Activated CD4-positive, alpha-beta T cell treated with anti-CD3 and anti-CD28 coated beads, Interleukin-2, amount 50 U/mL, for 48 hours (primary cell): ENCODE data around the gene BCAM.
"Not testable (repeated sequence)": the region's sequence is repeated elsewhere in the genome, so short reads cannot be mapped to it uniquely, and the experiment has no call there.

ENCODE experiments used
- DNase-seq, 2 experiments: peaks; one replicate each; pipeline ENCODE4 v3.0.0-alpha.2; 2020

BCAM gene

DNA sequence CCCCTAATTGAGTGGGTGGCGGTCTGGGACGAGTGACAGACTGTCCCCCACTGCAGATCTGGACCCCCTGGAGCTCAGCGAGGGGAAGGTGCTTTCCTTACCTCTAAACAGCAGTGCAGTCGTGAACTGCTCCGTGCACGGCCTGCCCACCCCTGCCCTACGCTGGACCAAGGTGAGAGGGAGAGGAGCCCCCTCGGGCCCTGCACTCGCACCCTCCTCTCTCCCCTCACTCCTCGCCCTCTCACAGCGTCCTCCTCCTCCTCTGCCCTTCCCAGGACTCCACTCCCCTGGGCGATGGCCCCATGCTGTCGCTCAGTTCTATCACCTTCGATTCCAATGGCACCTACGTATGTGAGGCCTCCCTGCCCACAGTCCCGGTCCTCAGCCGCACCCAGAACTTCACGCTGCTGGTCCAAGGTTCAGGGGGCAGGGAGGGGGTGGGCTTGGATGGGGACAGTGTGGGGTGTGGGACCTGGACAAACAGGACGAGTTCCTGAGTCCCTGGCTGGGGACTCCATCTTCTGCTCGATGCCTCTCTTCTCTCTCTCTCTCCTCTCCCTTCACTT, 9.6 kb downstream of the BCAM start:
- no peak for DNase-seq

DNA sequence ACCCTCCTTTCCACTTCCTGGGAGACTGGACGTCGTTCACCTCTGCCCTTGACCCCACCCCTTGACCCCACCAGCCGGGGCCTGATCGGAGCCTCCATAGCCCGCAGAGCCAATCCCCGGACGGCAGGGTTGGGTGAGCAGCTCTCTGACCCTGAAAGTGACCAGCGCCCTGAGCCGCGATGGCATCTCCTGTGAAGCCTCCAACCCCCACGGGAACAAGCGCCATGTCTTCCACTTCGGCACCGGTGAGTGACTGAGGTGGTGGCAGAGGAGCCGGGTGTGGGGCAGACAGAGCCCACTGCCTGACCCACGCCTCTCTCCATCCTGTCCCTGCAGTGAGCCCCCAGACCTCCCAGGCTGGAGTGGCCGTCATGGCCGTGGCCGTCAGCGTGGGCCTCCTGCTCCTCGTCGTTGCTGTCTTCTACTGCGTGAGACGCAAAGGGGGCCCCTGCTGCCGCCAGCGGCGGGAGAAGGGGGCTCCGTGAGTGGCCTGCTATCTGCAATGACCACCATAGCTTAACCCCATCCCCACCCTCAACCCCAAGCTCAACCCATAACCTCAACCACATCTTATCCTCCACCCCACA, 10.4 kb downstream of the BCAM start:
- no peak for DNase-seq

DNA sequence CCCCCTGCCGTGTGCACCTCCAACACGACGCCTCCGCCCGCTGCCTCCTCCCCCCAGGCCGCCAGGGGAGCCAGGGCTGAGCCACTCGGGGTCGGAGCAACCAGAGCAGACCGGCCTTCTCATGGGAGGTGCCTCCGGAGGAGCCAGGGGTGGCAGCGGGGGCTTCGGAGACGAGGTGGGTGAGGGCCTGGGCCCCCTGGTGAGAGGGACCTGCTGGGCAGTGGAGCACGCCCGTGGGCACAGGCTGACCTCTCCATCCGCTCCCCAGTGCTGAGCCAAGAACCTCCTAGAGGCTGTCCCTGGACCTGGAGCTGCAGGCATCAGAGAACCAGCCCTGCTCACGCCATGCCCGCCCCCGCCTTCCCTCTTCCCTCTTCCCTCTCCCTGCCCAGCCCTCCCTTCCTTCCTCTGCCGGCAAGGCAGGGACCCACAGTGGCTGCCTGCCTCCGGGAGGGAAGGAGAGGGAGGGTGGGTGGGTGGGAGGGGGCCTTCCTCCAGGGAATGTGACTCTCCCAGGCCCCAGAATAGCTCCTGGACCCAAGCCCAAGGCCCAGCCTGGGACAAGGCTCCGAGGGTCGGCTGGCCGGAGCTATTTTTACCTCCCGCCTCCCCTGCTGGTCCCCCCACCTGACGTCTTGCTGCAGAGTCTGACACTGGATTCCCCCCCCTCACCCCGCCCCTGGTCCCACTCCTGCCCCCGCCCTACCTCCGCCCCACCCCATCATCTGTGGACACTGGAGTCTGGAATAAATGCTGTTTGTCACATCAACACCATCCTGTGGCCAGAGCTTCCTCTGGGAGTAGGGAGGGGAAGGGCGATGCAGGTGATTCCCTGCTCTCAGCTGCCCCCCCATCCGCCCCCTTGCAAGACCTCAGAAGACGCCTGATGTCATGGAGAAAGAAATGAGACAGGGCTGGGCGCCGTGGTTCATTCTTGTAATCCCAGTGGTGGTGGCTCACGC, 12.0 kb downstream of the BCAM start:
- DNase-seq: no peak

DNA sequence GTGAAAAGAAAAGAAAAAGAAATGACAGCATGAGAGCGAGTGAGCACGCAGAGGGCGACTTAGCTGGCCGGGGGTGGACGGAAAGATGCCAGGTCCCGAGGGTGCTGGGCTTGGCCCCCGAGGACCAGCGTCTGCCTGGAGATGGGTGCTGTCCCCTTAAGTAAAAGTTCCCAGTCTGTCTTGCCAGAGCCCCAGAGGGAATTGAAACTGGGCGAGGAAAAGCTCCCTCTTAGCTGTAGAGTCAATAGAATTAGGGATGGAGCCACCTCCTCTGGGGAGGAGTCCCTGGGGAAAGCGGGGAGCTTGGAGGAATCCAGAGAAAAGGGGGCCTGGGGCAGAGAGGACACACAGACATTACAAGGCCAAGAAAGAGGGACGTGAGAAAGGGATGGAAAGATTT, 13.3 kb downstream of the BCAM start:
- DNase-seq: no peak

DNA sequence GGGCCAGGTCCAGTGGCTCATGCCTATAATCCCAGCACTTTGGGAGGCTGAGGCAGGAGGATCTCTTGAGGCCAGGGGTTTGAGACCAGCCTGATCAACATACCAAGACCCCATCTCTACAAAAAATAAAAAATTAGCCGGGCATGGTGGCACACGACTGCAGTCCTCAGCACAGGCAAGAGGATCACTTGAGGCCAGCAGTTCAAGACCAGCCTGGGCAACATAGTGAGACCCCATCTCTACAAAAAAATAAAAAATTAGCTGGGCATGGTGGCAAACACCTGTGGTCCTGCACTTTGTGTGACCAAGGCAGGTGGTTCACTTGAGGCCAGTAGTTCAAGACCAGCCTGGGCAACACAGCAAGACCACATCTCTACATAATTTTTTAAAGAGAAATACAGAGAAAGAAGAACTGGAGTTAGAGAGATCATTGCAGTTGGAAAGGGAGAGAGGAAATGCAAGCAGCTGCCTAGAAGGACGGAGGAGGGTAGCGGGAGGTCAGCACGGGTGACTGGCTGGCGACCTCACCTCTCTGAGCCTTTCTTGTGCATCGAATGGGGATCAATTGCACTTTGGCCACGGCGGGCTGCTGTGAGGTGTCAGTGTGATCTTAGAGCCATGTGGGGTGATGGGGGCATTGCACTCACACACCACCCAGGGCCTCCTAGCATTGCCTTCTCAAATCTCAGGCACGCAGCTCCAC, 13.9 kb downstream of the BCAM start:
- no peak for DNase-seq

DNA sequence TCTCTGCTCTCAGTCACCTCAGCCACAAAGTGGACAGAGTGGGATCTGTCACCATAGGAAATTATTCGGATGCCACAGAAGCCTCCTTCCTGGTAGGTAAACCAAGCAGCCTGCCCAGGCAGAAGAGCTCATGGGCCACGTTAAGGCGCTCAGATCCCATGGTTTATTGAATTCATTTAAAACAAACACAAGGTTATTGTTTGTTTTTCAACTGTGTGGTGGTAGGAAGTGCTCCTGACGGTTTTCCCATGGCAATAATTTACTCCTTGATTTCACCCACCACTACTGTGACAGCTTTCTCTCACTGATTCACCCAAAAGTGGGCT, 14.4 kb downstream of the BCAM start:
- no peak for DNase-seq

DNA sequence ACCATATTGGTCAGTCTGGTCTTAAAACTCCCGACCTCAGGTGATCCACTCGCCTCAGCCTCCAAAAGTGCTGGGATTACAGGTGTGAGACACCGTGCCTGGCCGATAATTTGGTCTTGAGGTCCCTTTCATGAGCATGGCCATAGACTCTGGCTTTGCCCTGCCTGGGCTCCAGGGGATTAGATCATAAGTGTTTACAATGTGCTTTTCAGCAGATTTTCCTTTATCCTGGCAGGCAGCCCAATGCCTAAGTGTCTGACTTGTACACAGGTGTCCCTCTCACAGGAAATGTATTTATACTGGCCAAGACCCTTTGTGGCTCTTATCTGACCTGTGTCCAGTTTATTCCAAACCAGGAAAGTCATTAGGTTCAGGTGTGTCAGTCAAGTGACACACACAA, 15.9 kb downstream of the BCAM start:
- no peak for DNase-seq

DNA sequence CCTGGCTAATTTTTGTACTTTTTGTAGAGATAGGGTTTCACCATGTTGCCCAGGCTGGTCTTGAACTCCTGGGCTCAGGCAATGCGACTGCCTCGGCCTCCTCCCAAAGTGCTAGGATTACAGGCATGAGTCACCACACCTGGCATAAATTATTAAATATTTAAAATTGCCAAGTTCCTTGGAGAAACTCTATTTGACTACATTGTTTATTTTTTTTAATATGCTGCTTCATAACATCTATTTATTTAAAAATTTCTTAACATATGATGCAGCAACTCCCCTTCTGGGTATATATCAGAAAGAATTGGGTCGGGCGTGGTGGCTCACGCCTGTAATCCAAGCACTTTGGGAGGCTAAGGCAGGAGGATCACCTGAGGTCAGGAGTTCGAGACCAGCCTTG, 24.0 kb downstream of the BCAM start:
- not testable (repeated sequence) for DNase-seq

DNA sequence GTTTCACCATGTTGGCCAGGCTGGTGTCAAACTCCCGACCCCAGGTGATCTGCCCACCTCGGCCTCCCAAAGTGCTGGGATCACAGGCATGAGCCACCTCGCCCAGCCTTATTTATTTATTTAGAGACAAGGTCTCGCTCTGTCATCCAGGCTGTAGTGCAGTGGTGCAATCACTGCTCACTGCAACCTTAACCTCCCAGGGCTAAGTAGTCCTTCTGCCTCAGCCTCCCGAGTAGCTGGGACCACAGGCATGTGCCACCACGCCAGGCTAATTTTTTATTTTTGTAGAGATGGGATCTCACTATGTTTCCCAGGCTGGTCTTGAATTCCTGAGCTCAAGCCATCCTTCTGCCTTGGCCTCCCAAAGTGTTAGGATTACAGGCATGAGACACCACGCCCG, 25.5 kb downstream of the BCAM start:
- DNase-seq: not testable (repeated sequence)

DNA sequence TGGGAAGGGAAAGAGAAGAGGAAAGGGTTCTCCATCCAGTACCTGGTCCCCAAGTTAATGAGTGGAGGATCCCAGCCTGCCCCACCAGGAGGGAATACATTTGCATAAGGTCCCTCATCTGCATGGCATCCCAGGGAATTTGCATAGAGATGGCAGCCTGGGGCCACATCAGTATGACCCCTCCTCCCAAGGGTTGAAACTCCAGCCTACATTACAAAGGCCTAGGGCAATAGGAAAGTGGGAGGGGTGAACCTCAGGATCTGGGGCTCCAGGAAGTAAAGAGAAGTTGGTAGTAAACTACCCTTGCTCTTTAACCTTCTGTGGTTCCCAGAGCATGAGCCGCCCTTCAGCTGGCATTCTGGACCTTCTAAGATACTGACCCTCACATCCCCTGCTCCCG, 30.4 kb downstream of the BCAM start:
- no peak for DNase-seq

DNA sequence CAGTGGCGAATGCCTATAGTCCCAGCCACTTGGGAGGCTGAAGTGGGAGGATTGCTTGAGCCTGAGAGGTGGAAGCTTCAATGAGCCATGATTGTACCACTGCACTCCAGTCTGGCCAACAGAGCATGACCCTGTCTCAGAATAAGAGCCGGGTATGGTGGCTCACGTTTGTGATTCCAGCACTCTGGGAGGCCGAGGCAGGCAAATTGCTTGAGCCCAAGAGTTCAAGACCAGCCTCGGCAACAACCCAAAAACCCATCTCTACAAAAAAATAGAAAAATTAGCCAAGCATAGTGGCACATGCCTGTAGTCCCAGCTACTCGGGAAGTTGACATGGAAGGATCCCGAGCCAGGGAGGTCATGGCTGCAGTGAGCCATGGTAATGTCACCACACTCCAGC, 31.9 kb downstream of the BCAM start:
- no peak for DNase-seq

DNA sequence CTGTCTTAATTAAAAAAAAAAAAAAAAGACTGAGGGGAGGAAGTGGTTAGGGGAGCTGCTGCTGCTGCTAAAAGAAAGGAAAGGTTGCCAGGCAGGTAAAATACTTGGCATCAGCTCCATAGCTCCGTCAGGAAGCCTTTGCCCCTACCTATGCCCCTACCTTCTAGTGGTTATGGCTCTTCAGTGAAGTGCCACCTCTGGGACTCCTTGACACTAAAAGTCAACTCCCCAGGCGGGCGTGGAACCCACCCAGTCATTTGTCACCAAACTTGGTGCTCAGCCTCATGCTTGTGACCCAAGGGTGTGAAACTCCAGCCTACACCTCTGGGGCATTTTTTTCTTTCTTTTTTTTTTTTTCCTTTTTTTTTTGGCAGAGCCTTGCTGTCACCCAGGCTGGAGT, 32.3 kb downstream of the BCAM start:
- DNase-seq: no peak

DNA sequence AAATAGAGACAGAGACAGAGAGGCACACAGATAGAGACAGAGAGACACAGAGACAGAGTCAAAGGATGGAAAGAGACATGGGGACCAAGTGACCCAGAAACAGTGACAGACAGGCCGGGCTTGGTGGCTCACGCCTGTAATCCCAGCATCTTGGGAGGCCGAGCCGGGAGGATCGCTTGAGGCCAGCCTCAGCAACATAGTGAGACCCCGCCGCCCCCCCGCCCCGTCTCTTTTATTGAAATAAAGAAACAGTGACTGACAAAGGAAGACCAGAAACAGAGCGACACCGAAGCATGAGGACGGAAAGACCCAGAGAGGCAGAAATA, 36.3 kb downstream of the BCAM start:
- DNase-seq: peak in 1 of 2 experiments; percentile 16

DNA sequence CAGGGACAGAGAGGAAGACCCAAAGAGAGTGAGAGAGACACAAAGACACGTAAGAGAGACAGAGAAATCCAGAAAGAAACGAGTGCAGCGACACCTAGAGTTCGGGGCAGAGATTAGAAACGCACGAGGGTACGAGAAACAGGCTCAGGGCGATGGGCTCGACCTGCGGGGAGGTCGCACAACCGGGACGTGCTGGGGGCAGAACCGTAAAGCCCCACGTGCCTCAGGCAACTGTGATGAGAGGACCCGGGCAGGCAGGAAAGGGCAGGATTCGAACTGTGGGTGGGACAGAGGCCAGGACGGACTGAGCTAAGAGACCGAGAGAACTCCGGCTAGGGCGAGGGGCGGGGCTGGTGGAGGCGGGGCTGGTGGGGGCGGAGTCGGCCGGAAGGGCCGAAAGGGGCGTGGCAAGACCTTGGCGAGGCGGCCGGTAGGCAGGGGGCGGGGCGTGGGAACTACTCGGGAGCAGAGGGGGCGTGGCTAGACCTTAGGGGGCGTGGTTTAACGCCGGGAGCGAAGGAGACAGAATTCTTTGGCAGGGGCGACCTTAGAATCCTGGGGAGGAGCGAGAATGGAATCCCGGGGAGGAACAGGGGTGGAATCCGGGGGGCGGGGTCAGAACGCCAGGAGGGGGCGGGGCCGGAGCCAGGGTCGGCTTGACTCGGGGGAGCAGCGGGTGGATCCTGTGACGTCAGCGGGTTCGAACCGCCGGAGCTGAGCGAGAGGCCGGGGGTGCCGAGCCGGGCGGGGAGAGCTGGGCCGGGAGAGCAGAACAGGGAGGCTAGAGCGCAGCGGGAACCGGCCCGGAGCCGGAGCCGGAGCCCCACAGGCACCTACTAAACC, 36.9 kb downstream of the BCAM start, which contains the start of gene NECTIN2:
Gene NECTIN2 (plus strand): TSS at position 686 of the 843 bp plus-strand sequence. CDS start 229 bp downstream, outside the sequence.
- peak; percentile 97 for DNase-seq

DNA sequence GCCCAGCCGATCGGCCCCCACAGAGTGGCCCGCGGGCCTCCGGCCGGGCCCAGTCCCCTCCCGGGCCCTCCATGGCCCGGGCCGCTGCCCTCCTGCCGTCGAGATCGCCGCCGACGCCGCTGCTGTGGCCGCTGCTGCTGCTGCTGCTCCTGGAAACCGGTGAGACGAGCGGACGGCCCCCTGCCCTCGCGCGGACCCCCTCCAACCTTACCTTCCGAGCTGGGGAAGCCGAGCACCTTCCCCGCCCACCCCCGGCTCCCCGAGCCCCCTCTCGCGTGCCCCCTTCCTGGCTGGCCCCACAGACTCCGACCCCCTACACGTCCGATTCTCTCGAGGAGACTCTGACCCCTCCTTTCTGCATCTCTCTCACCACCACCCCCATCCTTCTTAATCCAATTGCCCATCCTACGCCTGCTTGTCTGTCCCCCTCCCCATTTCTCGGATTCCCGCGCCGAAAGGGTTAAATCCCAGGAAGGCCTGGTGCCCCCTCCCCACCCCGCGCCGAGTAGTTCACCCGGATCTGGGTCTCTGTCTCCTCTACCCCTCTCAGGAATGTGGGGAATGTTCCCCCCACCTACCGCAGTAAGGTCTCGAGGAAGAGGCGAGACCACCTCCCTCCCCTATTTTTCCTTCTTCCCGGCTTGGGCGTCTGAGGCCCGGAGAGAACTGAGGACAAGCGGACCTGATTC, 37.7 kb downstream of the BCAM start:
- DNase-seq: no peak

DNA sequence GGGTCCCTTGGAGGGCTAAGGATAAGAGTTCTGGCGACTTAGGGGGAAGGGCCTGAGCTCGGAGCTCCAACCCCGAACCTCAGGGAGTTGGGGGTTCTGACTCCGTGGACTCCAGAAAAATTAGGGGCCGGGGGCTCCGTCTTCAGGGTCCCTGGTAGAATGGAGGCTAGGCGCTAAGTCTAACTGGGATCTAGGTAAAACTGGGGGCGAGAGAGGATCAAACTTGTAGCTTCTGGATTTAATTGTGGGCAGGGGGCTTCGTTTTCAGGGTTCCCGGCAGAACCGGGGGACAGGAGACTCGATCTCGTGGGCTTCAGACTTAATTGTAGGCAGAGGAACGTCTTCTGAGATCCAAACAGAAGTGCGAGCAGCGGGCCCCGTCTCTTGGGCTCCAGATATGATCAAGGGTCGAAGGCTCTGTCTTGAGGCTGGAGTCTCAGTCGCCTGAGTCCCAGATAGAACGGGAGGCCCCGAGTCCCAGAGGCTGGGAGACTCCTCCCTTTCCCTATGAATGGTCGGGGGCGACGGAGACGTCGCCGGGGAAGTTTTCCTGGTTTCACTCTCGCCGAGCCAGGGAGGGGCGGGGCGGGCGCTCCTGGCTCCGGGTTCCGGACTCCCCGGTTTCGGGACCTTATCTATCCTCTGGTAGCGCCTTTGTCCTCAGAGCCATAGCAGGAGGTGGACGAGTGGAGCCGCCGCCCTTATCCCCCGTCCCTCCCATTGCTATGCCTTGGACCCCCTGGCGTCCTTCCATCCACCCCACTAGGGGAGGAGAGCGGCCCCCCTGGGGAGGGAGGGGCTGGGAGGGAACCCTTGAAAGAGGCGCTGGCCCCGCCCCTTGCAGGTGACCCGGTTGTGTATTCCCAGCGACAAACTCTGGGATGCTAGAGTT, 38.5 kb downstream of the BCAM start:
- DNase-seq: no peak

DNA sequence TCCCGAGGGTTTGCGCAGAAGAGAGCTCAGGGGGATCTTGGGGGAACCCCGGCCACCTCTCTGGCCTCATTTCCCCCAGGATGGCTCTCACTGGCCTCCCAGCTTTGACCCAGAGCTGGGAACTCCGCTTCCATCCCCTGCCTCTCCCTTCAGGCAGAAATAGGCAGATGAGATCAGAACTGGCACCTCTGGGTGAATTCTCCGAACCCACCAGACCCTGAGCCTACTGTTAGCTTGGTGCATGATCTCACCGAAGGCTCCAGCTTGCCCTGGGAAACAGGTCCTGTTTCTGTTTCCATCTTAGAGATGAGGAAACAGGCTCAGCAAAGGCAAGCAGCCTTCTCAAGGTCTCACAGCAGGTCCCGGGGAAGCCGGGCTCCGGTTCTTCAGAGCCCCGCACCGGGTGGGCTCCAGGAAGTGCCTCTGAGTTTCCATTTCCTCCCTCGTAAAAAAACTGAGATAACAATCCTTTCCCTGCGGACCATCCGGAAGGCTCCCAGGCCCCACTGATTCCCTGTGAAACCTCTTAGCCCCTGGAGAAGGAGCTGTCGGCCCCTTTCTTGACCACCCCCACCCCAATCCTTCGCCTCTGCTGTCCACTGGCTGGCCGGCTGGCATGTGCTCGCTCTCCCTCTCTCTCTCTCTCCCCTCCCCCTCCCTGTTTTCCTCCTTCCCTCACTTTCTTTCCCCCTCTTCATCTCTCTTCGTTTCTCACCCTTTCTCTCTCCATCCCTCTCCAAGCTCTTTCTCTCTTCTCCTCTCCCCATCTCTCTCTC, 39.3 kb downstream of the BCAM start:
- no peak for DNase-seq

DNA sequence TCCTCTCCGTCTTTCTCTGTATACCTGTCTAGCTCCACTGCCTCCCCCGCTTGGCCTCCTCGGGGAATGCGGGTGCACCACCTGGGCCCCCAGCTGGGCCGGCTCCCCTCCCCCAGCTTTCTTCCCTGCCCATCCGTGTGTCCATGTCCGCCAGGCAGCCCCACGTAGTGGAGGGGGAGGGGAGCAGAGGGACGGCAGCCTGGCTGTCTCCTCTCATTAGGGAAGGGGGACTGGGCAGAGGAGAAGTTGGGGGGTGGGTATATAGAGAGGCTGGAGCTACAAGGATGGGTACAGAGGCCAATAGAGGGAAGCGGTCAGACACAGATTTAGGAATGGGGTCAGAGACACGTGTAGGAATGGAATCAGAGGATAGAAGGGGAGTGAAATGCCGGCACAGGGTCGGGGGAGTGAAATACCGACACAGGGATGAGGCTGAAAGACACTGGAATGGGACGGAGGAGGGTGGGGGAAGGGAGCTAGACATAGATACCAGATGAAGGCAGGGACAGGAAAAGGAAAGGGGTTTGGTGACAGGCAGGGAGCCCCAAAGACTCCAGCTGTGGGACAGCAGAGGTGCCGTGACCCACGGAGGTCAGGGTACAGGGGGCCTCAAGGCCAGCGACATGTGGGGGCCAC, 40.0 kb downstream of the BCAM start:
- no peak for DNase-seq

DNA sequence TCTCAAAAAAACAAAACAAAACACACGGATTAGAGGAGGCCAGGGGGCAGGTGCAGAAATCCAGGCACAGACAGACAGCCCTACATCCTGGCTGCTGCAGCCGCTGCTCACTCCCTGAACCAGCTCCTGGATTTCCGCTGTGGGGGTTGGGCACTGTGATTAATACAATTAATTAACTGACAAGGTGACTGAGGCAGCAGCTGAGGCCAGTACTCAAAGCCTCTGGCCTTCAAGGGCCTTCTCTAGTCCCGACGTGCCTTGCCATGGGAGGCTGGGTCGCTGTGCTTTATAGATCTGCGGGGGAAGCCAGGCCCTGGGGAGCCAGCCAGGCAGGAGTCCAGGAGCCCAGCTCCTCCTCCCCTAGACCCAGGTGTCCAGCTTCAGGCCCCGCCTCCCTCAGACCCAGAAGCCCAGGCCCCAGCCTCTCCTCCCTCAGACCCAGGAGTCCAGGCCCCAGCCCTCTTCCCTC, 41.8 kb downstream of the BCAM start:
- DNase-seq: no peak

DNA sequence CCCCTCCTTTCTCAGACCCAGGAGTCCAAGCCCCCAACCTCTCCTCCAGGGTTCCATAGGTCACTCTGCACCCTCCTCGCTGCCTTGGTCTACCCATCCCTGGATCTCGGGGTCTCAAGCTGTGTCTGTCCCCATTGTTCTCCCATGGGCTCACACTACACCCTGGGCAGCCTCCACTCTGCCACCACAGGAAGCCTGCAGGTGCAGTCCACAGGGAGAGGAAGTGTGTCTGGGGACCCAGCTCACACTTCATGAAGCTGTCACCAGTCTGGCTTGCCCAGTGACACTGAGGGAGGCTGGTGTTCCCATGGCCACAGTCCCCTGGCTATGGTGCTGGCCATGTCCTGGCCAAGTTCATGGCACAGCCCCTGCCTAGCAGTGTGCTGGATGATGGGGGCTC, 42.5 kb downstream of the BCAM start:
- no peak for DNase-seq
